GM19463 (cell line): Measurements from ENCODE around the gene AGBL1.
"Not testable (repeated sequence)": the region's sequence is repeated elsewhere in the genome, so short reads cannot be mapped to it uniquely, and the experiment has no call there.

Experiments used
- ATAC-seq: cut with Tn5 transposase; IDR thresholded peaks from one replicate; pipeline ENCODE4 v1.9.1; 2021; ENCODE audit warnings: mild to moderate bottlenecking, moderate library complexity; ENCODE audit not compliant: unreplicated experiment

AGBL1 gene

DNA sequence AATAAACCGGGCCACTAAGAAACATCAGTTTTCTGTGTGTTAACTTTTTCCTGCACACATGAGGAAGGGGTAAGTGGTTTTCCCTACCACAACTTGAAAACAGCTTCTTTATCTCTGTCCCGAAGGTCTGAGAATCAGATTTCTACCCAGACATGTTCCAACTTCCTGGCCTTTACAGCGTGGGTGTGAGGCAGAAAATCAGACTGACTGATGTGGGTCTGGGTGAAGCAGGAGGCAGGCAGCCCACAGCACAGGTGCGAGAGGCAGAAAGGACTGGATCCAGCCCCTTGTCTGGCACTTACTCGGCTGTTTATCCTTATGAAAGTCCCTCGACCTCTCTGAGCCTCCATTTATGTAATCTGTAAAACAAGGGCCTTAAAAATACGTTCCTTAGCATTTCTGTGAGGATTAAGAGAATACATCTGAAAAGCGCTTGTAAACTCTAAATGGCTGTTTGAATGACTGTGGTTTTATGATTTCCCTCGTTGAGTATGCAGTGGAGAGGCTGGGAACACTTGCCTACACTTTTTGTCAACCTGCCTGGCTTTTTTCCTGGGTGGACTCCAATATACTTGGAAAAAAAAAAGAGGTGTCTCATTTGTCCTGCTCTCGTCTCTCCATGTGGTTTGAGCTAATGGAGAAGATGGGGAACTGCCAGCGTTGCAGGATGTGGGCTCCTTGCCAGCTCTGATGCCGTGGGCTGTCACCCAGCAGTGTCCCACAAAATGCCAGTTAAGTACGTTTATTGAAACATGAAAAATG, 3.1 kb downstream of the AGBL1 start:
- no peak for ATAC-seq

DNA sequence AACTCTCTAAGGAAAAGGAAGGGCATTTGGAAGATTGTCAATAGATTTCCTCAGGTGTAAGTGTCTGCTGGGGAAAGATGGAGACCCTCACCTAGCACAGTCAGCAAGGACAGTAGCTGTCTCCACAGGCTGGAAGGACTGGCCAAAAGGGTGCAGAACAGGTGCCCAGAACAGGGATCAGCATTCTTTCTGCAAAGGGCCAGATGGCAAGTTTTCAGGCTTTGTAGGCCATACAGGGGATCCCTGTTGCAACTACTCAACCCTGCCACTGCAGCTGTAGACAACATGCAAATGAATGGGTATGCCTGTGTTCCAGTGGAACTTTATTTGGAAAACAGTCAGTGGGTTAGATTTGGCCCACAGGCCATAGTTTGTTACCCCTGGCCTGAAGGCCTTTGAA, 8.1 kb downstream of the AGBL1 start:
- no peak for ATAC-seq

DNA sequence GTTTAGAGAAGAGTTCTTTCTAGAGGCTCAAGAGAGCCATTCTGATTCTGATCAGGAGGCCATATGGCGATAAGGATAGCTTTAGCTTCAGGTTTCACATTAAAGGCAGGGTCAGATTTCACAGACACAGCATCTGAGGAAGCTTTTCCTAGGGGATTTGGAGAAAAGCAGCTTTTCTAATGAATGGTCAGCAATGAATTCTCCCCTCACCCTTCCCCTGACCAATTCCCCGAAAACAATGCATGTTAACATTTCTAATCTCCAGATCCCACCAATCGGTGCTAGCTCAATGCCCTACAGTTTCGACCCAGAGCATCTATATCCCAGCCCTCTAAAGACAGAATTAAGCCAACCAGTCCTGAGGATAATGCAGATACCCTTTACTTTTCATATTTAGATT, 9.8 kb downstream of the AGBL1 start:
- no peak for ATAC-seq

DNA sequence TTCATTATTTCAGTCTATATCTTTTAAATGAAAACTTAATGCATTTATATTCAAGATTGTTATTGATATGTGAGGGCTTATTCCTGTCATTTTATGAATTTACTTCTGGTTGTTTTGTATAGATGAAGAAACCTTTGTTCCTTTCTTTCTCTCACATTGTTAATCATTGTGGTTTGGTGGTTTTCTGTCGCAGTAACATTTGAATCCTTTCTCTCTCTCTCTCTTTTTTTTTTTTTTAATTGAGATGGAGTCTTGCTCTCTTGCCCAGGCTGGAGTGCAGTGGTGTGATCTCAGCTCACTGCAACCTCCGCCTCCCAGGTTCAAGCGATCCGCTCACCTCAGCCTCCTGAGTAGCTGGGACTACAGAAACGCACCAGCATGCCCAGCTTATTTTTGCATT, 22.1 kb downstream of the AGBL1 start:
- ATAC-seq, result no peak

DNA sequence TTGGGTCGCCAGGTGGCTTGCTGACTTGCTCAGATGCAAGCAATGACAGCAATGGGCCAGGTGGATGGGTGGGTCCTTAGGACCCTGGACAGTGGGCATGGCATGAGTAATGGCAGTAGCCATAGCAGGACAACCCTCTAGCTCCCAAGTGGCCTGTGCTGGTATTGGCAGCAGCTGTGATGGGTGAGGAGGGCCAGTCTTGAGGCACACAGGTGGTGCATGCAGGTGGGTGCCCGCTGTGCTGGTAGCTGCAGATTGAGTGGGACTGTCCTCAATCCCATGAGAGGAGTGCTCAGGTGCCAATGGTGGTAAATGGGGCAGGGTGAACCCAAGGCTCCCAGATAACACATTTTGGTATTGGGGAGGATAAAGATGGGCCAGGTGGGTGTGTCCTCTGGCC, 24.2 kb downstream of the AGBL1 start:
- no peak for ATAC-seq

DNA sequence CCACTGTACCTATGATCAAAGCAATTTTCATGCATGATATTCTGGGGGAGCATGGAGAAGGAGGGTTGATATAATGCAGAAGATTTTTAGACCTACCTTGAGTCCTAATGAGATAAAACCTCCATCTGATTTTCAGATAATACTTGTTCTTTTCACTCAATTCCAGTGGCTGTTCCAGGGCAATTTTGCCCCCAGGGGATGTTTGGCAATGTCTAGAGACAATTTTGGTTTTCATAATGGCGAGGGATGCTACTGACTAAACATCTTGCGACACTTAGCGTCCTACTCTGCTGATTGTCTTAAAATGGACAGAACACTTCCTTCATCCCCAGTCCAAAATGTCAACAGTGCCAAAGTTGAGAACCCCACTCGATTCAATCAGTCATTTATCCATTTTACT, 26.6 kb downstream of the AGBL1 start:
- ATAC-seq, result no peak

DNA sequence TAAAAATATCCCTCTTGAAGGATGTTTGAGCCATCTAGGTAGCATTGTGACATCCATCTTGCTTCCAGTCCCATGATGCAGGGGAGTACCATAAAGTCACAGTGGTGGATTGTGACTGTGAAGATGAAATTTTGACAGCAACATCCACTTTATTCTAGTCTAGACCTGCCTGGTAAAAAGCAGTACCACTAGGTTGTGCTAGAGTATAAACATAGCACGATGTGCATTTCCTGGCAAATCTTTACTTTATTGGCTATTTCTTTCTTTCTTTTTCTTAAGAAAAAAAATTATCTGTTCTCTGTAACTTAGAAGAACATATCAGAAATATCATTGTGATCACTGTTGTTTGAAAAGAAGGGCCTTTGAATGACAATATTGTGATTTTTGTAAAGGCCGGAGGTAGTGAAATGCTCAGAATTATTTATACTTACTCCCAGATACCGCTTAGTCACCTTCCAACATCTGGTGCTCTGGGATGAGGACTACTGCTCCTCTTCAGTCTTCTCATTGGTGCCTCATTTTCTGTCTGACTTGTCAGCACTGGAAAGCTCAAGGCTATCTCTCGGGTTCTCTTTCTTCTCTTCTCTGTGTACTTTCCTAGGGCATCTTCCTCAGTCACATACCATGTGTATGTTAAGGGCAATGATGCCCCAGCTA, 35.6 kb downstream of the AGBL1 start:
- no peak for ATAC-seq

DNA sequence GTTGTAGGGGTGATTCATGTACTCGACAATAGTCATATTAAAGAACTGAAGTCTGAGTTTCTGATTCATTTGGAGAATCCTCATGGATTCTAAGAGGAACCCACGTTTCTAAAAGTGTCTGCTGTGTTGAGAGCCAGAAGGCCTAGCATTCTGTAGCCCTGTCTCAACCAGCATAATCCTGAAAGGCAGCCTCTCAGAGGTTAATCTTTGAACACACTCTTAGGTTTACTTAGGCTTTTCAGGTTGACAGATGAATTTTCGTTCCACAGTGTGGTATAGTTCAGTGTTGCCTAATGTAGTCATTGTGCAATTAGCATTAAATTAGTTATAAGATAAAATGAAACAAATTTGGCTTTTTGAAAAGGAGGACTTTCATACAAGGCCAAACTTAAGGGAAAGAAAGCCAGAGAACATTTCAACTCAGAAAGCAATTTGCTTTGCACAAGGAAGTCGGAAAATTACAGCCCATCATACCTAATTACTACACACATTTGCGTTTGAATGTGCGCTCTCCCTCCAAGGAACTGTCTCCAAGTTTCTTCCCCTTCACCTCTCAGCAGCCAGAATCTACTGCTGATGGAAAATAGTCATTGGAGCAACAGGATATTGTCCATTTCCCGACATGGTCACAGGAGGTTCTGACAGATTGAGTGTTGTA, 42.0 kb downstream of the AGBL1 start:
- ATAC-seq, result no peak

DNA sequence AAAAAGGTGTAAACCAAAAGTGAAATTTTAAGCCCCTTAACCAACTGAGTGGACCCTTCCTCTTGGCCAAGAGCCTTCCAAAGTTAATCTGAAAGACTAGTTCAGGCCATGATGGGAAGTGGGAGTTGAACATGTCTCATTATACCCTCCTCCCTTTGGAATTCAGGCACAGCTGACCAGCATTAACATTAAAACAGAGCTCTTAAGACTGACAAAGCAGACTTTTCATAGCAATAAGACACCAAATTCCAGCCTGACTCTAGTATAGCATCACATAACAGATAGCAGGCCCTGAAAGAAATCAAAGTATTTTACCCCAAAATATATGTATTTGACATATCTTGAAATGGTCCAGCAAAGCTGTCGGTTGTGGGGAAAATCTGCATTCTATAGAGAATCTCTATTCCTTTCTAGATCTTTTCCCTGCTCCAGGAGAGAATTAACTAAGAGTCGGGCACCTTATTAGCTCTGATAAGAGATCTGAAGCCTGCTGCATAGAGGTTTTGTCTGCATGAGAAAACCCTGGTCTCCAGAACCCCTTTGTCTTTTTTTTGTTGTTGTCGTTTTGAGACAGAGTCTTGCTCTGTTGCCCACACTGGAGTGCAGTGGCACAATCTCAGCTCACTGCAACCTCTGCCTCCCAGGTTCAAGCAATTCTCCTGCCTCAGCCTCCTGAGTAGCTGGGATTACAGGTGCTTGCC, 43.2 kb downstream of the AGBL1 start:
- ATAC-seq, result not testable (repeated sequence)

DNA sequence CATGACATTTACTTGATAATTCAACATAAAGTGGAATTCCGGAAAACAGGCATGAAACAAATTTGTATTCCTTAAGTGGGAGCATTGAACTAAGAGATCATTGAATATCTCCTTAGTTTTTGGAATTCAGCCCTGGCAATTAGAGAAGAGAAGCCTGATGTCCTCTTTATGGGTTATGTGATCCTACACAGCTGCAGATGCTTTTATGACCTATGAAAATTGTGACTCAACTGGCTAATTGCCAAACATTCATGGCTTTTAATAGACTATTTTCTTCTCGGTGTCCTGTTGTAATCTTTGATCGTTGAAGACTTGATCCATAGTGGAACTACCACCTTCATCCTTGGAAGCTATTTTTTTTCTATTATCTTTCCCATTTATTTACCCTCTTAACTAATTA, 46.1 kb downstream of the AGBL1 start:
- no peak for ATAC-seq

DNA sequence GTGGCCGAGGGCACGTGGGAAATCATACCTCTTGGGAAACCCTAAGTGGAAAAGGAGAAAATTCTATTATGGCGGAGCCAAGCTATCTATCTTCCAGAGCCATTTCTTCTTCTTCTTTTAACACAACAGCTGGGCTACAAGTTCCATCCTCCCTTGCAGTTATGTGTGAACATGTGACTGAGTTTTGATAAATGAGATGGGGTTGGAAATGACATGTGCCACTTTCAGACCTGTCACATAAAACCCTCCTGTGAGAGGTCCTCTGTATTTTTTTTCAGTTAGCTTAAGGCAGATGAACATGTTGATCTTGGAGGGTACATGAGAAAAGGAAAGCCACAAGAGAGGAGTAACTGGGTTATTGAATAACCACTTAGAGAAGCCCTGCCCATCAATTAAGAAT, 47.9 kb downstream of the AGBL1 start:
- no peak for ATAC-seq

DNA sequence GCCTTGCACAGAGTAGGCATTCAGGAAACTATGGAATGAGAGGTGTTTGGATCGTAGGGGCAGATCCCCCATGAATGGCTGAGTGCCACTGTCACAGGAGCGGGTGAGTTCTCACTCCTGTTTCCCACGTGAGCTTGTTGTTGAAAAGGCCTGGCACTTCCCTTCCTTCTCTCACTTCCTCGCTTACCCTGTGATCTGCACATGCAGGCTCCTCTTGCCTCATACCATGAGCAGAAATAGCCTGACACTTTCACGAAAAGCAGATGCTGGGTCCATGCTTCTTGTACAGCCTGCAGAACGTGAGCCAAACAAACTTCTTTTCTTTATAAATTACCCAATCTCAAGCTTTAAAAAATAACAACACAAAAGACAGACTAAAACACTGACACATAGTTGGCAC, 55.4 kb downstream of the AGBL1 start:
- ATAC-seq, result no peak

DNA sequence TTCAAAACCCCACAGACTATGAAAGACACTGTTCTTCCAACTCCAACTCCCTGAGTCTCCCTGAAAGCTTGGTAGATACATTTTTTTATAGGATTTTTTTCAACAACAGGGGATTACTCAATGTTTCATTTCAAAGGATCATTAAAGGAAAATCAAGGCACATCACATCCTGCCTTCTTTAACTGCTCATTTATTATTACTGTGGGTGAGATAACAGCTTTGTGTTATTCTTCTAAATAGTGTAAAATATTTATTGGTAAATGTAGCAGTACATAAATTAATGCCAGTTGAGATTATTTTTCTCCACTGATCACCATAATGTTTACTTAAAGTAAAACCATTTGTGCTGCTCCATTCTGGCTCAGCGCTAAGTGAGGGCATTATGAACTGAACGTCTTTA, 57.2 kb downstream of the AGBL1 start:
- no peak for ATAC-seq

DNA sequence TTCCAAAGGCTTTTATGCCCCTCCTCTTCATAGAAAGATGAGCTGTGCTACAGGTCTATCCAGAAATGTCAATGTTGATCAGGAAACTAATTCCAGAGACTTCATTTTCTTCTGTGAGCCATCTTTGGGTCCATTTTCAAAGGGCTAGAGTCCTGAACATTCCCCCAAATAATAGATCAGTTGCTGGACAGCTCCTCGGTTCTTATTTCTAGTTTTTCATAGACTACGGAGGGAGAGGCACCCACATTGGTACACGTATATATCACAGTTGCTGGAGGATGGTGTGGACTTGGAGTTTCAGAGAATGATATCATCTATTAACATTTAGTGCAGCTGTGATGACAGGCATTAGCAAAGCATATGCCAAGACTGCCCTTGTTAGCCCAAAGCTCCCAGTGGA, 59.1 kb downstream of the AGBL1 start:
- no peak for ATAC-seq

DNA sequence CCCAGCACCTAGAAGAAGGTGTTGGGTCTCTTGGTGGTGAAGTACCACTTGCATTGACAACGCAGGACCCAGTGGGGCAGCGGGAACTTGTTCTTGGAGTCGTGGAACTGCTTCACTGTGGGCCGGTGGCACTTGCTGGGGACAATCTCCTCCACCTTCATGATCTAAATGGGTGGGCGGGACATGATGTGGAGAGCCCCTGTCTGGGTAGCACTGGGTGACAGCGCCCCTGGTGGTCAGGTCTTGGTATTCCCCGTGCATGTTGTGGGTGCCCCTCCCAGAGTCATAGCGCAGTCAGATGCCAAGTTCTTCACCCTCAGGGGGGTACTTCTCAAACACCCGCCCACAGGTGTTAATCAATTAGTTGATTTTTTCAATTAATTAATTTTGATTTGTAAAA, 60.2 kb downstream of the AGBL1 start:
- peak; percentile 50 for ATAC-seq

DNA sequence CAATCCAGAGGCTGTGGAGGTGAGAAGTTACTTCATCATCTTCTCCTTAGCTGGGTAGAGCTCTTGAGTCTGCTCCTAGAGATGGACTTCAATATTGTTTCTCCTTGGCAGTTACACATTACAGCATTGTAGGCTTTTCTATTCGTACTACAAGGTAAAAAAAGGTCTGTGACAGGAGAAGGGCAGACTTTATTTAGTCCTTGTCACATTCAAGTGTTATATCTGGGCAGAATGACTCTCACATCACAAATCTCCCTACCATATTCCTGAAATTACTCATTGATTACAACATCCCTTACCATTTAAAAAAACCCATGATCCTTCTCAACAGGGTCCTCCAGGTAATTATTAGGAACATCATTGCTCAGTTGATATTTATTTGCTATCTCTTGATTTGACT, 75.0 kb downstream of the AGBL1 start:
- no peak for ATAC-seq

DNA sequence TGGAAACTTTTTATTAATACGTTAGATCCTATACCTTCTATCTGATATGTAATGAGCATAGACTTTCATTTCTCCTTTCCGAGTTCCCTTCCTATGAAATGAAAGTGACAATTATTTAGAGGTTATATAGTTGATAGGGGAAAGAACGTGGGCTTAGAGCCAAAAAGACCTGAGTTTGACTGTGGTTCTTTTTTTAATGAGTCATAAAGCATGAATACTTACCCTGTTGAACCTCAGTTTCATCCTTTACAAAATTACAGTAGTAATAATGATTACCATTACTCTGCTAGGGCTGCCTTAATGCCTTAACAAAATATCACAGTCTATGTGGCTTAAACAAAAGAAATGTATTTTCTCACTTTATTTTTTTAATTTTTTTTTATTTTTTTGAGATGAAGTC, 75.9 kb downstream of the AGBL1 start:
- ATAC-seq, result no peak

DNA sequence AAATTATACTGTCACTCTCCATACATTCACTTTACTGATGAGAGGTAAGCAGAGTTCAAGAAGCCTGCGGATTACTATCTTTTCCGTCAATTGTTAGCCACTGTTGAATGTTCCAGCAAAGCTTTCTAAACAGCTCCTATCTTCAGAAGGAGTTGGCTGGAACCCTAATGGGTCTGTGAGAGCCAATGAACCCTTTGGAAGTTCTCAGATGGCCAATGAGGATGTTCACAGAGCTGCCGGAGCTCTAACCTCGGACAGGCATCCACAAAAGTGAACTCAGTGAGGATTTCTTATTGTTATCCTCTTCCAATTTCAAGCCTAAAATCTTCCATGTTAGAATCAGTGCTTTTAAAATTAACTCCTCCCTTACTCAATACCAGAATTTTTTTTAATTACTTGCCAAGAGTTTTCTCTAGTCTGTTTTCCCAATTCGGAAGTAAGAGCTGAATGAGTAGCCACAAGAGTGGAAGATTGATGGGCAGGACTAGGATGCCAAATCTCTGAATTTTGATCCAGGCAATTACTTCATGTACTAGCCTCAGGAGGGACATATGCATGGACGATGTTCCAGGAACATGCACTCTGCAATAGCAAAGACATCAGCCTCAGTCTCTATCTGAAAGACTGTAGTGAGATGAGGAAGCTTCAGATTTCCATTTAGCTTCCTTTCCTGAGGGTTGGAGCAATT, 78.1 kb downstream of the AGBL1 start:
- no peak for ATAC-seq

DNA sequence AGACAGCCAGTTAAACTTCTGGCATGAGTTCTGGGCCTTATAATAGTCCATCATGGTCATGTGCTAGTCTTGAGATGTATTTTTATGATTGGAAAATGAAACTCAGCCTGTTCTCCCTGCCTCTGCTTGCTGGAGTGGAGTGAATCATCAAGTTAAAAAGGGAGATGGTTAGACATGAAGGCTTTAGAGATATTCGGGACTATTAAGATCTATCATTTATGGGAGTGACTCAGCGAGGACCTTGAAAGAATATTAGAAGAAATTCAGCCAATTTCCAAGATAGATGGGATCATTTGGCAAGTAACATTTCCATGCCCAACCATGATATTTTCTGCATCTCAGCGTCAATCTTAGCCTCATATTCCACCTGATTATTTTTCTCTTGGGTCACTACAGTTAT, 79.8 kb downstream of the AGBL1 start:
- ATAC-seq, result no peak

DNA sequence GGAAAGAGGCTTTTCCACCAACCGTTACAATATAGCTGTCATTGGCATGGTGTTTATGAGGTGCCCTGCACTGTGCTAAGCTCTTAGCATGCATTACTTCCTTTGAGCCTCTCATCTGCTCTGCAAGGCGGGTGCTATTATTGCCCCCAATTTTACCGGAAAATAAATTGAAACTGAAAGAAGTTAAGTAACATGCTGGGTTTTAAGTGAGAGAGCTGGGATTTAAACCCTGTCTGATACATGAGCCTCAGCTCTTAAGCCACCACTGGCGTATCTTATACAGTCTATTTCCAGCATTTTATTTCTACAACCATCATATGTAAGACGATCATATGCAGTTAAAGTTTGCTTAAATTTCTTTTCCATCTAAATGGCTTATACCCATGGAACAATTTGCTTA, 81.6 kb downstream of the AGBL1 start:
- ATAC-seq, result no peak

DNA sequence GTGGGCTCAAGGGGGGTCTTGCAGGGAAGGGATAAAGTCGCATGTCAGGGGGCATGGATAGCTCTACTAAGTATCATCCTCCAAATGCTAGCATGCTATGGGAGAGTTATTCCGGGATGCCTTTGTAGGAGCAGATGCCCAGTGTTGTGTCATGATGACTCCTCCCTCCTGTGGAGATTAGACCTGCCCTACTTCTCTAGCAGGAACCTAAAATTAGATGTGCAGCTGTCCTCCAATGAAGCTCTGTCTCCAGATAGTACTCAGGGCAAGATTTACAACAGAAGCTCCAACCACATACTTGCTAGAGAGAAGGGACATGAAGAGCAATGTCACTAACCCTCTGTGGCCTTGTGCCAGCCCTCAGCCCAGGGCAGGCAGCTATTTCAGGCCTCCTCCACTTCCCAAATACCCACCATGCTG, 82.5 kb downstream of the AGBL1 start:
- ATAC-seq, result no peak
